Loucy (cell line): ENCODE measurements around the gene TXNL4A.

ENCODE experiments used
- CTCF ChIP-seq: fragments of 200-600 bp; sonication (generic); conservative IDR thresholded peaks from 2 replicates; pipeline ENCODE4 v1.5.1; 2014; ENCODE audit warnings: mild to moderate bottlenecking, antibody characterized with exemption, low read length
- EZH2phosphoT487 ChIP-seq: fragments of 200-600 bp; IDR thresholded peaks from 2 replicates; pipeline ENCODE4 v1.6.1; 2018; ENCODE audit warnings: antibody characterized with exemption, mild to moderate bottlenecking, moderate library complexity, borderline replicate concordance

- TF ChIP-seq EZH2phosphoT487 (no peak), CTCF (no peak)
Observed at GRCh38 chr18:79938196-79938595, 50.2 kb downstream of the TXNL4A start.
